MM.1S (cell line): ENCODE results near the gene ACP1.
A peak's percentile ranks its signal among the peaks of the same experiment; 100 is the strongest.

Experiments
- DNase-seq: peaks from one replicate; pipeline ENCODE4 v3.0.0-alpha.2; 2015
- H2AFZ ChIP-seq: fragments of 300-600 bp; sonication (generic); 2 replicates; pipeline ENCODE4 v1.6.0; 2016; ENCODE audit warnings: antibody characterized with exemption, low read length
- H3F3A ChIP-seq: fragments of 300-600 bp; sonication (generic); 2 replicates; pipeline ENCODE4 v1.6.1; 2016; ENCODE audit warnings: mild to moderate bottlenecking, antibody characterized with exemption, low read length, moderate library complexity, mixed read lengths; ENCODE audit not compliant: insufficient read depth
- H3K27ac ChIP-seq: fragments of 300-600 bp; sonication (generic); 2 replicates; pipeline ENCODE4 v1.5.1; 2016; ENCODE audit warnings: mild to moderate bottlenecking, low read length
- H3K27me3 ChIP-seq: fragments of 300-600 bp; sonication (generic); replicated peaks from 2 replicates; pipeline ENCODE4 v1.6.0; 2016; ENCODE audit warnings: low read length; ENCODE audit not compliant: insufficient read depth
- H3K36me3 ChIP-seq: fragments of 300-600 bp; sonication (generic); replicated peaks from 2 replicates; pipeline ENCODE4 v1.6.1; 2016; ENCODE audit warnings: mild to moderate bottlenecking, low read length, mixed read lengths; ENCODE audit not compliant: insufficient read depth
- H3K4me1 ChIP-seq: fragments of 300-600 bp; sonication (generic); 2 replicates; pipeline ENCODE4 v1.6.1; 2016; ENCODE audit warnings: low read length, mixed read lengths
- H3K4me2 ChIP-seq: fragments of 300-600 bp; sonication (generic); 2 replicates; pipeline ENCODE4 v1.6.0; 2016; ENCODE audit warnings: low read depth, low read length
- H3K4me3 ChIP-seq: fragments of 300-600 bp; sonication (generic); 2 replicates; pipeline ENCODE4 v1.5.1; 2016; ENCODE audit warnings: low read length, mixed read lengths
- H3K79me2 ChIP-seq: fragments of 300-600 bp; sonication (generic); 2 replicates; pipeline ENCODE4 v1.6.1; 2016; ENCODE audit warnings: mixed run types, low read length, mixed read lengths
- H3K9ac ChIP-seq: fragments of 300-600 bp; sonication (generic); 2 replicates; pipeline ENCODE4 v1.6.1; 2016; ENCODE audit warnings: low read length, mixed read lengths
- H3K9me2 ChIP-seq: fragments of 300-600 bp; sonication (generic); replicated peaks from 2 replicates; pipeline ENCODE4 v1.6.1; 2016; ENCODE audit warnings: mild to moderate bottlenecking, low read length, mixed read lengths; ENCODE audit not compliant: insufficient read depth
- H3K9me3 ChIP-seq: fragments of 300-600 bp; sonication (generic); replicated peaks from 2 replicates; pipeline ENCODE4 v1.6.1; 2016; ENCODE audit warnings: mild to moderate bottlenecking, low read length, mixed read lengths; ENCODE audit not compliant: insufficient read depth
- H4K20me1 ChIP-seq: fragments of 300-600 bp; sonication (generic); 2 replicates; pipeline ENCODE4 v1.6.1; 2016; ENCODE audit warnings: mild to moderate bottlenecking, low read length, moderate library complexity, mixed read lengths; ENCODE audit not compliant: insufficient read depth
- CTCF ChIP-seq: fragments of 300-600 bp; sonication (generic); IDR thresholded peaks from 2 replicates; pipeline ENCODE4 v1.5.1; 2016; ENCODE audit warnings: antibody characterized with exemption, low read length, mixed read lengths
- EZH2 ChIP-seq: fragments of 300-600 bp; sonication (generic); optimal IDR thresholded peaks from 2 replicates; pipeline ENCODE3; 2017; ENCODE audit warnings: low read depth, mild to moderate bottlenecking, antibody characterized with exemption, low read length, mixed read lengths
- EZH2phosphoT487 ChIP-seq: fragments of 300-600 bp; sonication (generic); IDR thresholded peaks from 2 replicates; pipeline ENCODE4 v1.6.1; 2018; ENCODE audit warnings: antibody characterized with exemption, low read length

ACP1 gene

GRCh38 chr2:273333-273732 is 8.6 kb downstream of the ACP1 start:
- no peaks in the 10 kb centered on the region for H3K9me3 ChIP-seq
- peaks cover 10% of the 10 kb centered on the region; the same call in 1 of the 2 replicates for H3K4me1 ChIP-seq
- no peaks in the 10 kb centered on the region for H3F3A ChIP-seq
- no peak for DNase-seq
- no peak overlapping the region for H3K9ac ChIP-seq
- H2AFZ ChIP-seq = no peak overlapping the region
- H3K27me3 ChIP-seq = no peaks in the 10 kb centered on the region
- H3K4me2 ChIP-seq = no peak overlapping the region
- no peak overlapping the region for H3K4me3 ChIP-seq
- H3K79me2 ChIP-seq = peaks cover 81% of the 10 kb centered on the region
- H3K9me2 ChIP-seq = no peaks in the 10 kb centered on the region
- no peak overlapping the region for H3K27ac ChIP-seq
- H4K20me1 ChIP-seq = peaks cover 21% of the 10 kb centered on the region
- H3K36me3 ChIP-seq = peaks cover 11% of the 10 kb centered on the region
- no peak for TF ChIP-seq EZH2
- no peak for TF ChIP-seq CTCF

GRCh38 chr2:274503-274902 is 9.8 kb downstream of the ACP1 start:
- no peaks in the 10 kb centered on the region for H3K9me2 ChIP-seq
- H3K27ac ChIP-seq = no peak overlapping the region
- no peaks in the 10 kb centered on the region for H3F3A ChIP-seq
- H3K4me3 ChIP-seq = no peak overlapping the region
- peaks cover 18% of the 10 kb centered on the region for H3K36me3 ChIP-seq
- peaks cover 69% of the 10 kb centered on the region for H3K79me2 ChIP-seq
- no peaks in the 10 kb centered on the region for H3K27me3 ChIP-seq
- TF ChIP-seq EZH2 = no peak
- no peak for TF ChIP-seq EZH2phosphoT487
- peak; percentile 23; the same call in 1 of the 2 replicates for TF ChIP-seq CTCF
- H3K9ac ChIP-seq = no peak overlapping the region
- peaks cover 10% of the 10 kb centered on the region for H4K20me1 ChIP-seq
- no peaks in the 10 kb centered on the region for H3K9me3 ChIP-seq
- no peak overlapping the region for H3K4me2 ChIP-seq
- DNase-seq = no peak
- no peak overlapping the region for H2AFZ ChIP-seq
- peaks cover 10% of the 10 kb centered on the region; the same call in 1 of the 2 replicates for H3K4me1 ChIP-seq

- peaks cover 4% of the 10 kb centered on the region; the same call in 1 of the 2 replicates for H4K20me1 ChIP-seq
- no peak overlapping the region for H2AFZ ChIP-seq
- no peak overlapping the region for H3K4me3 ChIP-seq
- H3K27ac ChIP-seq = no peak overlapping the region
- H3F3A ChIP-seq = no peaks in the 10 kb centered on the region
- H3K9me3 ChIP-seq = no peaks in the 10 kb centered on the region
- TF ChIP-seq EZH2 = no peak
- no peak for TF ChIP-seq CTCF
- TF ChIP-seq EZH2phosphoT487 = no peak
- no peak overlapping the region for H3K9ac ChIP-seq
- peaks cover 60% of the 10 kb centered on the region for H3K79me2 ChIP-seq
- H3K4me2 ChIP-seq = no peak overlapping the region
- DNase-seq = no peak
- H3K36me3 ChIP-seq = peaks cover 18% of the 10 kb centered on the region
- no peaks in the 10 kb centered on the region for H3K9me2 ChIP-seq
- H3K27me3 ChIP-seq = no peaks in the 10 kb centered on the region
- H3K4me1 ChIP-seq = peaks cover 10% of the 10 kb centered on the region; the same call in 1 of the 2 replicates
Observed at GRCh38 chr2:275466-275865, 10.7 kb downstream of the ACP1 start.
